ENCODE data around the gene PRKCG. TPM values are rescaled to one million over a fixed set of nuclear protein-coding genes. Genes with fewer than 3 reads are reported as not detected.
A peak's percentile ranks its signal among the peaks of the same experiment; 100 is the strongest.
"Not testable (repeated sequence)": the region's sequence is repeated elsewhere in the genome, so short reads cannot be mapped to it uniquely, and the experiment has no call there.

Gene PRKCG
- total and polyA plus RNA-seq, 7 experiments from 2014 or later, result 0.05 to 2.4 (median 1.6) TPM; not detected in 4

DNA sequence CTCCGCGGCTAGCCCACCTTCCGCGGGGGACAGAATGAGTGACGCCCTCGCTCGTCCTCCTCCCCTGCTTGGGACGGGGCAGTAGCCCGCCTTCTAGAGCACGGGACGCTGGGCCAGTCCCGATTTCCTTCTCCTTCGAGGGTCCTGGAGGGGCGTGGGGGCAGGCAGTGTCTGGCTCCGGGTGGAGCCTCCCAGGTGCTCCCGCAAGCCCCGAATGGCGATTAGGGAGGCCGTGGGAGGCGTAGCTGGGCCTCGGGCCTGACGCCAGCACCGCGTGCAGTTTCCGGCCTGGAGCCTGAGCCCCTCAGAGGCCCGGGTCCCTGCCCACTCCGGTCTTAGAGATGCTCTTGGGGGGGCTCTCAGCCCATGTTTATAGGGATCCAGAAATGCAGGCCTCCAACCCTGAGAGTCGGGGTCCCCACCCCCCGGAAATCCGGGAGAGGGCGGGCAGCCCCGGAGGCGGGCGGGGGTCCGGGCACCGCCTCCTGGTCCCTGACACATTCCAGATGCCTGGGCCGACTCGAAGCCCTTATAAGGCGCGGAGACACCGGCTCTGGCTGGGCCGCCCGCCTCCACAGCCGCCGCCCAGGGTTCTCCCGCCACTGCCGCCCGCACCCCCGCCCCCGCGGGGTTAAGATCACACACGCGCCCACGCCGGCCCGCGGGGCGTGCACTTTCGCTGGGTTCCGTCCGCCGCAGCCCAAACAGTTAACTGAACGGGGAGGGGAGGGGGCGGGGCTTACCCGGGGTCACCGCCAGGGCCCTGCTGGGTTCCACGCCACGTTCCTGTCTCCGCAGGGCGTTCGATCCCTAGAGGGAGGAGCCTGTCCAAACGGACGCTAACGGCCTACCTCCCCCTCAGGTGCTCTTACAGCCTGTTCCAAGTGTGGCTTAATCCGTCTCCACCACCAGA, 12.8 kb upstream of the PRKCG start:
- ChIA-PET POLR2A (interaction anchor here (2.1 to 4.3 kb wide), 3 partner anchors 9 to 268 kb away, joined by 12 to 66 read pairs (median 23); partner anchors contain the start of genes CNOT3 and PRKCG), CTCF (interaction anchor here (1.8 kb wide), 1 partner anchor 9 kb away, joined by 6 read pairs; no protein-coding TSS in a partner anchor)
- ATAC-seq, result peak; percentile 59
- H3K4me1 Mint-ChIP-seq, result peaks cover 23 to 62% (median 51%) of the 10 kb centered on the region in 7 donors
- peaks cover 19 to 40% of the 10 kb centered on the region in 2 donors for H3K4me1 ChIP-seq (ENCODE audit: control insufficient read depth in 2 of 2, insufficient read depth in 2 of 2, low read length in 2 of 2)
- peak overlapping the region; percentile 95 to 100 (median 97) for H3K27ac Mint-ChIP-seq
- intact Hi-C loops (cut with micrococcal nuclease), result loop anchor here (1.0 to 10.0 kb wide), 10 partner anchors 8 to 1788 kb away; partner anchors contain the start of genes PRPF31 (in 2 of the 2), TFPT (in 2 of the 2), PRKCG (in 1 of the 2) and RPL28 (in 1 of the 2)
- peak overlapping the region; percentile 99 for H3K27ac ChIP-seq (ENCODE audit: low read depth, low read length)
- peaks cover 0 to under 1% (median 0%) of the 10 kb centered on the region in 5 donors for H3K27me3 Mint-ChIP-seq
- H3K27me3 ChIP-seq (ENCODE audit: control insufficient read depth in 2 of 2, insufficient read depth in 2 of 2, low read length in 2 of 2), result no peaks in the 10 kb centered on the region
- peak overlapping the region; percentile 90 for H3K4me3 ChIP-seq (ENCODE audit: low read length)
- H3K36me3 ChIP-seq (ENCODE audit: control insufficient read depth in 2 of 3, insufficient read depth in 3 of 3, low read length in 3 of 3), result peaks cover 0 to 18% (median 3%) of the 10 kb centered on the region in 3 experiments
- H3K4me3 Mint-ChIP-seq, result peak overlapping the region; percentile 92 to 100 (median 97)
- no peaks in the 10 kb centered on the region for H3K9me3 ChIP-seq (ENCODE audit: control insufficient read depth in 2 of 3, low read length in 3 of 3)
- H3K36me3 Mint-ChIP-seq, result peaks cover 7 to 30% (median 16%) of the 10 kb centered on the region in 5 donors
- DNase-seq, result peak; percentile 81 to 92 (median 85)
- peaks cover 0 to 6% (median 0%) of the 10 kb centered on the region in 11 donors for H3K9me3 Mint-ChIP-seq

DNA sequence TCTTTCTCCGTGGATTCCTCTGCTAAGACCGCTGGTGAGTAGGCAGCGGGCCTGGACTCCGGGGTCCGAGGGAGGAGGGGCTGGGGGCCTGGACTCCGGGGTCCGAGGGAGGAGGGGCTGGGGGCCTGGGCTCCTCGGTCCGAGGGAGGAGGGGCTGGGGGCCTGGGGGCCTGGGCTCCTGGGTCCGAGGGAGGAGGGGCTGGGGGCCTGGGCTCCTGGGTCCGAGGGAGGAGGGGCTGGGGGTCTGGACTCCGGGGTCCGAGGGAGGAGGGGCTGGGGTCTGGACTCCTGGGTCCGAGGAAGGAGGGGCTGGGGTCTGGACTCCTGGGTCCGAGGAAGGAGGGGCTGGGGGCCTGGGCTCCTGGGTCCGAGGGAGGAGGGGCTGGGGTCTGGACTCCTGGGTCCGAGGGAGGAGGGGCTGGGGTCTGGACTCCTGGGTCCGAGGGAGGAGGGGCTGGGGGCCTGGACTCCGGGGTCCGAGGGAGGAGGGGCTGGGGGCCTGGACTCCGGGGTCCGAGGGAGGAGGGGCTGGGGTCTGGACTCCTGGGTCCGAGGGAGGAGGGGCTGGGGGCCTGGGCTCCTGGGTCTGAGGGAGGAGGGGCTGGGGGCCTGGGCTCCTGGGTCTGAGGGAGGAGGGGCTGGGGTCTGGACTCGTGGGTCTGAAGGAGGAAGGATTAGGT, 12.1 kb upstream of the PRKCG start:
- intact Hi-C loops (cut with micrococcal nuclease), result loop anchor here (1.0 to 10.0 kb wide), 10 partner anchors 7 to 1787 kb away; partner anchors contain the start of genes PRPF31 (in 2 of the 2), TFPT (in 2 of the 2), PRKCG (in 1 of the 2) and RPL28 (in 1 of the 2)
- not testable (repeated sequence) for H3K9me3 ChIP-seq (ENCODE audit: control insufficient read depth in 2 of 3, low read length in 3 of 3); H3K27me3 Mint-ChIP-seq; ATAC-seq; H3K27me3 ChIP-seq (ENCODE audit: control insufficient read depth in 2 of 2, insufficient read depth in 2 of 2, low read length in 2 of 2)
- Mint-ChIP-seq H3K4me3 (peak overlapping the region; percentile 92 to 100 (median 97)), H3K27ac (peak overlapping the region; percentile 92 to 100 (median 97)), H3K4me1 (peaks cover 31 to 70% (median 59%) of the 10 kb centered on the region in 7 donors), H3K9me3 (peaks cover 0 to 11% (median 3%) of the 10 kb centered on the region in 11 donors), H3K36me3 (peaks cover 14 to 38% (median 23%) of the 10 kb centered on the region in 5 donors)
- ChIA-PET CTCF (interaction anchor here (1.1 kb wide), 1 partner anchor 13 kb away, joined by 3 read pairs; no protein-coding TSS in a partner anchor), POLR2A (interaction anchor here (1.5 kb wide), 1 partner anchor 12 kb away, joined by 3 read pairs; the partner anchor contains the start of gene PRKCG)
- peak in 1 of 9 donors; percentile 27 for DNase-seq
- Histone ChIP-seq H3K4me1 (ENCODE audit: control insufficient read depth in 2 of 2, insufficient read depth in 2 of 2, low read length in 2 of 2) (peaks cover 25 to 47% of the 10 kb centered on the region in 2 donors), H3K36me3 (ENCODE audit: control insufficient read depth in 2 of 3, insufficient read depth in 3 of 3, low read length in 3 of 3) (peaks cover 0 to 22% (median 6%) of the 10 kb centered on the region in 3 experiments), H3K27ac (ENCODE audit: low read depth, low read length) (peak overlapping the region; percentile 99), H3K4me3 (ENCODE audit: low read length) (peak overlapping the region; percentile 90)

DNA sequence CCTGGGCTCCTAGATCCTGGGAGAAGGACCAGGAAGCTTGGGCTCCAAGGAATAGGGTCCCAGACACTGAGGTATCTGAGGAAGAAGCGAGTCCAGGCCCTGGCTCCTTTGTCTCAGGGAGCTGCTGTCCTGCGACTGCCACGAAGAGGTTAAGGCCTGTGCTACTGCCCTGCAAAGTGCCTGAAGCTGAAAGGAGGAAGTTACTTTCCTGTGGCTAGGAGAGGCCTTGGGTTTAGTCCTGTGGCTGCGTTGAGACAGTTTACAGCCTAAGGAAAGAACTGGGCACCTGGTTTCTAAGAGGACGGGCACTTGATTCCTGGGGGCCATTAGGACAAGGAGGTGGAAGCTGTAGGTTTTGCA, 11.5 kb upstream of the PRKCG start:
- H3K36me3 Mint-ChIP-seq, result peaks cover 14 to 38% (median 24%) of the 10 kb centered on the region in 5 donors
- H3K4me3 Mint-ChIP-seq, result peak overlapping the region; percentile 67 to 92 (median 82)
- no peaks in the 10 kb centered on the region for H3K27me3 Mint-ChIP-seq
- peak in 1 of 9 donors; percentile 27 for DNase-seq
- Histone ChIP-seq H3K36me3 (ENCODE audit: control insufficient read depth in 2 of 3, insufficient read depth in 3 of 3, low read length in 3 of 3) (peaks cover 0 to 22% (median 6%) of the 10 kb centered on the region in 3 experiments), H3K4me1 (ENCODE audit: control insufficient read depth in 2 of 2, insufficient read depth in 2 of 2, low read length in 2 of 2) (peaks cover 28 to 51% of the 10 kb centered on the region in 2 donors), H3K27ac (ENCODE audit: low read depth, low read length) (peak overlapping the region; percentile 99), H3K27me3 (ENCODE audit: control insufficient read depth in 2 of 2, insufficient read depth in 2 of 2, low read length in 2 of 2) (no peaks in the 10 kb centered on the region), H3K9me3 (ENCODE audit: control insufficient read depth in 2 of 3, low read length in 3 of 3) (no peaks in the 10 kb centered on the region), H3K4me3 (ENCODE audit: low read length) (peak overlapping the region; percentile 30)
- ATAC-seq, result no peak
- intact Hi-C loops (cut with micrococcal nuclease), result no loop called here
- peak overlapping the region in 8 of 9 donors; percentile 63 to 95 (median 91) for H3K27ac Mint-ChIP-seq
- POLR2A ChIA-PET, result interaction anchor here (1.5 kb wide), 1 partner anchor 12 kb away, joined by 3 read pairs; the partner anchor contains the start of gene PRKCG
- CTCF ChIA-PET, result interaction anchor here (1.1 to 1.3 kb wide), 2 partner anchors 11 to 13 kb away, joined by 3 read pairs; partner anchors contain the start of gene PRKCG
- peaks cover 0 to 11% (median 3%) of the 10 kb centered on the region in 11 donors for H3K9me3 Mint-ChIP-seq
- peaks cover 36 to 69% (median 64%) of the 10 kb centered on the region in 7 donors for H3K4me1 Mint-ChIP-seq

DNA sequence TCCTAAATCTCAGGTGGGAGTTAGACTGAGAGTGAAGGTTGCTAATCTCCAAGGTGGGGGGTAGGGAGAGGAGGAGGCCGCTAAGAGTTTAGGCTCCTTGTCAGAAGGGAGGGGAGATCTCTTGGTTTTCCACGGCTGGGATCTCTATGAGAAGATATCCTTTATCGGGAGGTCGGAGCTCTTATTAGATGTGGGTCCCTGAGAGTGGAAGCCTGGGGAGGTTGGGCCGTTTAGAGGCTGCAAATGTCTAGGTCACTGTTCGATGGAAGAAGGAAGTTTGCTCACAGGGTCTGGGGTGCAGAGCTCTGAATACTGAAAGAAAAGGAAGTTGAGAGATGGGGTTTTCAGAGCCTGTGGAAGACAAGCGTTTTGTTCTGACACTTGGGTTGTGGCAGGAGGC, 10.5 kb upstream of the PRKCG start:
- intact Hi-C loops (cut with micrococcal nuclease), result no loop called here
- Histone ChIP-seq H3K4me1 (ENCODE audit: control insufficient read depth in 2 of 2, insufficient read depth in 2 of 2, low read length in 2 of 2) (peaks cover 25 to 54% of the 10 kb centered on the region in 2 donors), H3K9me3 (ENCODE audit: control insufficient read depth in 2 of 3, low read length in 3 of 3) (no peaks in the 10 kb centered on the region), H3K36me3 (ENCODE audit: control insufficient read depth in 2 of 3, insufficient read depth in 3 of 3, low read length in 3 of 3) (peaks cover 0 to 22% (median 6%) of the 10 kb centered on the region in 3 experiments), H3K4me3 (ENCODE audit: low read length) (no peak overlapping the region), H3K27ac (ENCODE audit: low read depth, low read length) (peak overlapping the region; percentile 99), H3K27me3 (ENCODE audit: control insufficient read depth in 2 of 2, insufficient read depth in 2 of 2, low read length in 2 of 2) (no peaks in the 10 kb centered on the region)
- H3K4me1 Mint-ChIP-seq, result peaks cover 38 to 72% (median 63%) of the 10 kb centered on the region in 7 donors
- DNase-seq (no peak), ATAC-seq (no peak)
- POLR2A ChIA-PET, result interaction anchor here (0.5 to 1.5 kb wide), 3 partner anchors 8 to 12 kb away, joined by 3 read pairs; partner anchors contain the start of gene PRKCG
- CTCF ChIA-PET, result interaction anchor here (1.3 kb wide), 1 partner anchor 10 kb away, joined by 3 read pairs; the partner anchor contains the start of gene PRKCG
- H3K4me3 Mint-ChIP-seq, result peak overlapping the region; percentile 67 to 92 (median 82)
- no peaks in the 10 kb centered on the region for H3K27me3 Mint-ChIP-seq
- H3K36me3 Mint-ChIP-seq, result peaks cover 14 to 42% (median 27%) of the 10 kb centered on the region in 5 donors
- peak overlapping the region in 8 of 9 donors; percentile 63 to 95 (median 91) for H3K27ac Mint-ChIP-seq
- H3K9me3 Mint-ChIP-seq, result peaks cover 0 to 11% (median 3%) of the 10 kb centered on the region in 11 donors

DNA sequence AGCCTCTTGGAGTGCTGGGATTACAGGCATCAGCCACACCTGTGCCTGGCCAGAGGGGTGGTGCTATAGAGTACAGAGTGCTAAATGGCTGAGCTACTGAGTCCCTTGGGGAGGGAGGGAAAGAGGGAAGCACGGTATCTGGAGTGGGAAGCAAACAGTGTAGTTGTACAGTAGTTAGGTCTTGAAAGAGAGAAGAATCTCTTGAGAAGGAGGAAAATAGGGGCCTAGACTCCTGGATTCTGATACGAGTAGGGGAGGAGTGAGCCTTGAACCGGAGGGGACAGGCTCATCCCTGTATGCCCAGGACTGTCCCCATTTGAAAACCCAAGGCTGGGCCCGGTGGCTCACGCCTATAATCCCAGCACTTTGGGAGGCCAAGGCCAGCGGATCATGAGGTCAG, 9.2 kb upstream of the PRKCG start:
- no peak for DNase-seq
- H3K9me3 Mint-ChIP-seq, result peaks cover 0 to 10% (median 3%) of the 10 kb centered on the region in 11 donors
- intact Hi-C loops (cut with micrococcal nuclease), result no loop called here
- peaks cover 14 to 51% (median 27%) of the 10 kb centered on the region in 5 donors for H3K36me3 Mint-ChIP-seq
- no peak overlapping the region for H3K4me3 ChIP-seq (ENCODE audit: low read length)
- CTCF ChIA-PET, result interaction anchor here (0.6 to 1.2 kb wide), 2 partner anchors 9 to 359 kb away, joined by 3 to 8 read pairs; partner anchors contain the start of gene PRKCG
- POLR2A ChIA-PET, result interaction anchor here (0.7 to 1.1 kb wide), 2 partner anchors 233 to 1772 kb away, joined by 3 read pairs; no protein-coding TSS in a partner anchor
- ATAC-seq, result no peak
- peak overlapping the region; percentile 9 for H3K27ac ChIP-seq (ENCODE audit: low read depth, low read length)
- peaks cover 0 to 22% (median 6%) of the 10 kb centered on the region in 3 experiments for H3K36me3 ChIP-seq (ENCODE audit: control insufficient read depth in 2 of 3, insufficient read depth in 3 of 3, low read length in 3 of 3)
- peaks cover 50 to 75% (median 65%) of the 10 kb centered on the region in 7 donors for H3K4me1 Mint-ChIP-seq
- no peaks in the 10 kb centered on the region for H3K27me3 Mint-ChIP-seq
- H3K27ac Mint-ChIP-seq, result peak overlapping the region in 8 of 9 donors; percentile 89 to 98 (median 93)
- H3K27me3 ChIP-seq (ENCODE audit: control insufficient read depth in 2 of 2, insufficient read depth in 2 of 2, low read length in 2 of 2), result no peaks in the 10 kb centered on the region
- peaks cover 17 to 59% of the 10 kb centered on the region in 2 donors for H3K4me1 ChIP-seq (ENCODE audit: control insufficient read depth in 2 of 2, insufficient read depth in 2 of 2, low read length in 2 of 2)
- H3K9me3 ChIP-seq (ENCODE audit: control insufficient read depth in 2 of 3, low read length in 3 of 3), result no peaks in the 10 kb centered on the region
- peak overlapping the region in 9 of 10 donors; percentile 33 to 76 (median 50) for H3K4me3 Mint-ChIP-seq

Data from naive thymus-derived CD4-positive, alpha-beta T cell (primary cell).